Activated CD4-positive, alpha-beta memory T cell treated with anti-CD3 and anti-CD28 coated beads, Interleukin-2, amount 10 ng/mL, durations not matched to agents 7 days and 5 days (primary cell): ENCODE results near the gene ZIC2. TPM values are rescaled to one million over a fixed set of nuclear protein-coding genes. Genes with fewer than 3 reads are reported as not detected.
"Not testable (repeated sequence)": the region's sequence is repeated elsewhere in the genome, so short reads cannot be mapped to it uniquely, and the experiment has no call there.

Experiments
- CTCF ChIA-PET: fragments of 350-600 bp; sonication (Branson Sonifier 250); formaldehyde crosslinking; loops from one replicate; lab custom pipeline; 2021; ENCODE audit warnings: antibody characterized with exemption, inconsistent platforms; lab: Charles Lee
- POLR2A ChIA-PET: fragments of 350-600 bp; sonication (Branson Sonifier 250); formaldehyde crosslinking; loops from one replicate; lab custom pipeline; 2021; ENCODE audit warnings: antibody characterized with exemption; lab: Charles Lee
- DNase-seq: peaks from one replicate; pipeline ENCODE4 v3.0.0-alpha.2; 2020
- H3K27ac Mint-ChIP-seq: one replicate; pipeline ENCODE4 v1.8.0; 2021; ENCODE audit warnings: mild to moderate bottlenecking, mixed read lengths
- H3K27me3 Mint-ChIP-seq: one replicate; pipeline ENCODE4 v1.8.0; 2021; ENCODE audit warnings: mixed read lengths
- H3K36me3 Mint-ChIP-seq: one replicate; pipeline ENCODE4 v1.8.0; 2021; ENCODE audit warnings: low read depth, mixed read lengths
- H3K4me1 Mint-ChIP-seq: one replicate; pipeline ENCODE4 v1.8.0; 2021; ENCODE audit warnings: mixed read lengths
- H3K4me3 Mint-ChIP-seq: one replicate; pipeline ENCODE4 v1.8.0; 2021; ENCODE audit warnings: mild to moderate bottlenecking, mixed read lengths
- H3K9me3 Mint-ChIP-seq: one replicate; pipeline ENCODE4 v1.8.0; 2021; ENCODE audit warnings: mixed read lengths
- total RNA-seq, 2 experiments: library from RNA; stranded (reverse); gene quantifications; one replicate each; pipeline ENCODE4 v1.2.3, GENCODE V29; 2021

ZIC2 gene
- total RNA-seq, 2 experiments from 2014 or later: 0.50 to 1.0 TPM

GRCh38 chr13:99951666-99952065 is 29.9 kb upstream of the ZIC2 start:
- H3K27ac Mint-ChIP-seq, POLR2A ChIA-PET, H3K4me1 Mint-ChIP-seq, H3K36me3 Mint-ChIP-seq, H3K4me3 Mint-ChIP-seq, H3K9me3 Mint-ChIP-seq, DNase-seq: not testable (repeated sequence)
- CTCF ChIA-PET: interaction anchor here (0.6 kb wide), 1 partner anchor 308 kb away, joined by 4 read pairs; no protein-coding TSS in a partner anchor
- H3K27me3 Mint-ChIP-seq: peaks cover 84% of the 10 kb centered on the region

- no peak for DNase-seq
- Mint-ChIP-seq H3K36me3 (no peaks in the 10 kb centered on the region), H3K4me3 (no peak overlapping the region), H3K4me1 (peaks cover 7% of the 10 kb centered on the region), H3K27me3 (peaks cover 88% of the 10 kb centered on the region), H3K9me3 (no peaks in the 10 kb centered on the region), H3K27ac (no peak overlapping the region)
- ChIA-PET POLR2A (interaction anchor here (0.7 to 0.9 kb wide), 2 partner anchors 28 to 258 kb away, joined by 3 read pairs; partner anchors contain the start of gene ZIC2), CTCF (no interaction called here)
Measured at GRCh38 chr13:99953138-99953755, 28.3 kb upstream of the ZIC2 start.

DNA sequence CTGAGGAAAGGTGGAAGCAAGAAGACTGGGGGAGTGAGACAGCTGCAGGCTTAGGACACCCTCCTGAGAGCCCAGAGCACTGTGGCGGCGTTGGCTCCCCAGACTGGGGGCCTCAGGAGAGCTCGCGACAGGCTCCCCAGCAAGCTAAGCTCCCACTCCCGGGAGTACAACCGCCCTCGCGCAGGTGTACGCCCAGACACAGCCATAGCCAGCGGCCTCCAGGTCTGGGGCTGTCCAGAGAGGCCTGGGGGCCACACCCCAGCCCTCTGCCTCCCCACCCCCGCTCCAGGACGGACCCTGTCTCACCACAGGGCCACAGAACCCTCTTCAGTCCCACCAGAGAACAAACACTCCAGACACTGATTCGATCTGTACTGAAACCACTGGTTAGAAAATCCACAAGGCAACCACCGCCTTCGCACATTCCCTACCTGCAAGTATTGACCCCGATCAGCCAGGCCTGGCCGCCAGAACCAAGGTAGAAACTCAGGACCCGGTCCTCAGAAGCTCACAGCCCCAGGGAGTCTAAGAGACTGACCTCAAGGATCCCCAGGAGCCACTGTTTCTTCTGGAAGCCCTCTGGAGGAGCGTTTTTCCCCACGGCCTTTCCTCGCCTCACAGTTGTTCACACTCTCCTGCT is 26.4 kb upstream of the ZIC2 start:
- Mint-ChIP-seq H3K27me3 (peaks cover 90% of the 10 kb centered on the region), H3K36me3 (no peaks in the 10 kb centered on the region), H3K27ac (no peak overlapping the region), H3K4me3 (no peak overlapping the region), H3K4me1 (peaks cover 11% of the 10 kb centered on the region), H3K9me3 (no peaks in the 10 kb centered on the region)
- ChIA-PET CTCF (no interaction called here), POLR2A (interaction anchor here (1.4 kb wide), 1 partner anchor 20 kb away, joined by 4 read pairs; no protein-coding TSS in a partner anchor)
- no peak for DNase-seq

DNA sequence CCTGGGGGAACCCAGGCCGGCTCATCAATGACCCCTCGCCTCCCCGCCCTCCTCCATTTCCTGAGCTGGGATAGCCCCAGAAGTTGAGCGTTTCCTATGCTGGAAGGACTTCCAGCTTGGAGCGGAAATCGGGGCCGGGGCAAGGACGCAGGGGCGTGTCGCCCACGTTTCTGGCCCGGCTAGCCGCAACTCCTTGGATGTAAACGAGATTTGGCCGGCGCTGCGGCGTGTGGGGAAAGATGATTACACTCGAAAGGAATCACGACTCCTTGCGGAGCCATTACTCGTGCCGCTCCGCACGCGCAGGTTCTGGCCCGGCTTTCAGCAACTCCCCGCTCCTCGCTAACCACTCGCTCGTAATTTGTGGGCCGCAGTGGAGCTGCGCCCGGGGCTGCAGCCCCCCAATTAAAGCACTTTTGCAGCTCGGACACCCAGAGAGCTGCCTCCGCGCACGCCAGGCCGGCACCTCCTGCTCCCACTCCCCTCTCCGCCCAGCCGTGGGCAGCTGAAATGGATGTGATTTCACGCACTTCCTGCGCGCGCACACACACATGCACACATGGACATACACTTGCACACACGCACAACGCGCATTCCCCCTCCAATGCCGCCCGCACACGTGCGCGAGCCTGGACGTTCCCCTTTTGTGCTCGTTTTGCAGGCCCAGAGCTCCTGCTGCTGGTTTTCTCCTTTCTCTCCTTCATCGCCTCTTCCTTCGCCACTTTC is 25.7 kb upstream of the ZIC2 start:
- CTCF ChIA-PET: interaction anchor here (1.5 kb wide), 1 partner anchor 299 kb away, joined by 6 read pairs; no protein-coding TSS in a partner anchor
- peaks cover 90% of the 10 kb centered on the region for H3K27me3 Mint-ChIP-seq
- POLR2A ChIA-PET: interaction anchor here (1.4 kb wide), 1 partner anchor 19 kb away, joined by 4 read pairs; no protein-coding TSS in a partner anchor
- no peaks in the 10 kb centered on the region for H3K9me3 Mint-ChIP-seq
- no peak for DNase-seq
- H3K4me1 Mint-ChIP-seq: peaks cover 11% of the 10 kb centered on the region
- H3K36me3 Mint-ChIP-seq: no peaks in the 10 kb centered on the region
- no peak overlapping the region for H3K27ac Mint-ChIP-seq
- H3K4me3 Mint-ChIP-seq: no peak overlapping the region

- no peak overlapping the region for H3K27ac Mint-ChIP-seq
- H3K27me3 Mint-ChIP-seq: peaks cover 91% of the 10 kb centered on the region
- ChIA-PET CTCF (interaction anchor here (1.5 kb wide), 1 partner anchor 300 kb away, joined by 6 read pairs; no protein-coding TSS in a partner anchor), POLR2A (interaction anchor here (1.4 kb wide), 1 partner anchor 18 kb away, joined by 4 read pairs; no protein-coding TSS in a partner anchor)
- H3K4me1 Mint-ChIP-seq: peaks cover 11% of the 10 kb centered on the region
- DNase-seq: no peak
- no peaks in the 10 kb centered on the region for H3K9me3 Mint-ChIP-seq
- no peaks in the 10 kb centered on the region for H3K36me3 Mint-ChIP-seq
- peak overlapping the region; percentile 13 for H3K4me3 Mint-ChIP-seq
Measured at GRCh38 chr13:99956473-99957349, 24.9 kb upstream of the ZIC2 start.

GRCh38 chr13:99958406-99959126 is 23.0 kb upstream of the ZIC2 start:
- DNase-seq: no peak
- Mint-ChIP-seq H3K4me1 (peaks cover 11% of the 10 kb centered on the region), H3K27ac (no peak overlapping the region), H3K27me3 (peaks cover 88% of the 10 kb centered on the region), H3K36me3 (no peaks in the 10 kb centered on the region), H3K9me3 (no peaks in the 10 kb centered on the region), H3K4me3 (no peak overlapping the region)
- POLR2A ChIA-PET: no interaction called here
- CTCF ChIA-PET: no interaction called here

GRCh38 chr13:99959127-99959539 is 22.5 kb upstream of the ZIC2 start:
- Mint-ChIP-seq H3K9me3 (no peaks in the 10 kb centered on the region), H3K27me3 (peaks cover 88% of the 10 kb centered on the region), H3K4me1 (peaks cover 11% of the 10 kb centered on the region), H3K27ac (no peak overlapping the region), H3K36me3 (no peaks in the 10 kb centered on the region), H3K4me3 (no peak overlapping the region)
- DNase-seq: no peak
- ChIA-PET CTCF (no interaction called here), POLR2A (no interaction called here)

DNA sequence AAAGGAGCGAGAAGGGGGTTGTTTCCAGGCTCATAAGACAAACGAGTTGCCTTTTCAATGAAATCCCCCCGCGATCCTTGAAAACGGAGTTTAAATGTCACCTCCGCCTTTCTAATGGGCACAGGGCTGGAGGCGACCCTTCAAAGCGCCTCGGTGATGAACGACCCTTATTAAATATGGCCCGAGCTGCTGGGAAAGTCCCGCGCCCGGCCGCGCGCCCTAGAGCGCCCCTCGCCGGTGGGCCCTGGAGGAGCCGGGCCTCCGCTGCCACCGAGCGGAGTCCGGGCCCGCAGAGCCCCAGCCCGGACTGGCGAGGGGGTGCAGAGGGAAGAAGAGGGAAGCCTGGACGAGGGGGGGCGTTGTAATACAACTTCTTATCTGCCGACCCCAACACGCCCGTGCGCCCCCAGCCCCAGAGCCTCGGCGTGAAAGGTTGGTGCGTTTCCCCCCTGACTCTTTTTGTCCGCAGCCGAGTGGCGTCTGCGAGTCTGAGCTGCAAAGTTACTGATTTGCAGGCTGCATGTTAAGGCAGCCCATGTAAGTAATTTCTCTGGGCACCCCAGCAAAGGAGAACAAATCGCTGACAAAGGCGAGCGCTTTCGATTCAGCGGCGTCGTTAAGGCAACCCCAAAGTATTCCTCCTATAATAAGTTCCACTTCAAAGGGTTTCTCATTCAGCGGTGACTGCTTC is 21.9 kb upstream of the ZIC2 start:
- H3K36me3 Mint-ChIP-seq: no peaks in the 10 kb centered on the region
- no peak for DNase-seq
- H3K4me1 Mint-ChIP-seq: peaks cover 11% of the 10 kb centered on the region
- ChIA-PET POLR2A (interaction anchor here (1.0 kb wide), 1 partner anchor 30 kb away, joined by 3 read pairs; no protein-coding TSS in a partner anchor), CTCF (no interaction called here)
- no peak overlapping the region for H3K27ac Mint-ChIP-seq
- H3K4me3 Mint-ChIP-seq: no peak overlapping the region
- H3K9me3 Mint-ChIP-seq: no peaks in the 10 kb centered on the region
- peaks cover 83% of the 10 kb centered on the region for H3K27me3 Mint-ChIP-seq

- POLR2A ChIA-PET: interaction anchor here (1.0 kb wide), 1 partner anchor 29 kb away, joined by 3 read pairs; no protein-coding TSS in a partner anchor
- Mint-ChIP-seq H3K36me3 (no peaks in the 10 kb centered on the region), H3K9me3 (no peaks in the 10 kb centered on the region), H3K27ac (no peak overlapping the region), H3K27me3 (peaks cover 78% of the 10 kb centered on the region), H3K4me1 (peaks cover 11% of the 10 kb centered on the region), H3K4me3 (no peak overlapping the region)
- CTCF ChIA-PET: no interaction called here
- DNase-seq: no peak
Measured at GRCh38 chr13:99960663-99961311, 20.8 kb upstream of the ZIC2 start.

GRCh38 chr13:99961636-99962035 is 19.9 kb upstream of the ZIC2 start:
- no peak overlapping the region for H3K4me3 Mint-ChIP-seq
- CTCF ChIA-PET: no interaction called here
- peaks cover 6% of the 10 kb centered on the region for H3K4me1 Mint-ChIP-seq
- no peaks in the 10 kb centered on the region for H3K9me3 Mint-ChIP-seq
- peaks cover 78% of the 10 kb centered on the region for H3K27me3 Mint-ChIP-seq
- no peak for DNase-seq
- POLR2A ChIA-PET: no interaction called here
- H3K36me3 Mint-ChIP-seq: no peaks in the 10 kb centered on the region
- no peak overlapping the region for H3K27ac Mint-ChIP-seq

DNA sequence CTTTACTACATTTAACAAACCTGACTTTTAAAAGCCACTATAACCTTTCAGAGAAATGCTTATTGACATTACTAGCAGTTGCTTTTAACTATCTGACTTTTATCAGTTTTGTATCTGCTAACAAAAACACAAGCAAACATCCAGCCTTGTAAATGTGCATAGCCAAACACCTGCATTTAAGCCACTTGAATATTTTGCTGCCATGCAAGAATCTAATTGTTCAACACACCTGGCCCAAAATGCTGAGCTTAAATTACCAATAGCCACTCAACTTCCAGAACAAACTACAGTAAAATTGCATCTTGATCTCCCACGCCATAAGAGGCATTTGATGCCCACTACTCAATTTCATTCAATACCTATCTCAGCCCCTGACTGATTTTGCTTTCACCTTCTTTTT is 19.3 kb upstream of the ZIC2 start:
- H3K36me3 Mint-ChIP-seq: no peaks in the 10 kb centered on the region
- H3K4me1 Mint-ChIP-seq: peaks cover 4% of the 10 kb centered on the region
- peaks cover 77% of the 10 kb centered on the region for H3K27me3 Mint-ChIP-seq
- H3K4me3 Mint-ChIP-seq: no peak overlapping the region
- no peaks in the 10 kb centered on the region for H3K9me3 Mint-ChIP-seq
- ChIA-PET CTCF (no interaction called here), POLR2A (no interaction called here)
- no peak overlapping the region for H3K27ac Mint-ChIP-seq
- no peak for DNase-seq
